Spleen (tissue), 7 donors: ENCODE data around the gene TTC29.

ENCODE experiments used
- CTCF ChIP-seq, 11 experiments: fragments of 200-600 bp in 7 of 11; fragments of 450-650 bp in 4 of 11; sonication (generic) in 4 of 11; IDR thresholded peaks in 8 of 11; conservative IDR thresholded peaks in 3 of 11; 1 replicate in 7 of 11; 2 replicates in 4 of 11; pipeline versions ENCODE4 v1.4.0 to v1.8.0; 2016 to 2021; ENCODE audit warnings: antibody characterized with exemption in 11 of 11, inconsistent platforms in 4 of 11, mild to moderate bottlenecking in 1 of 11
- POLR2A ChIP-seq, 3 donors: fragments of 450-650 bp; IDR thresholded peaks; one replicate each; pipeline ENCODE4 v1.5.1; 2017; ENCODE audit warnings: antibody characterized with exemption in 3 of 3, mild to moderate bottlenecking in 1 of 3
- POLR2AphosphoS5 ChIP-seq, 3 donors: sonication (generic); formaldehyde crosslinking; IDR thresholded peaks; one replicate each; pipeline ENCODE4 v1.5.1; 2017; ENCODE audit warnings: antibody characterized with exemption in 3 of 3
- donor health status: DM: no; HTN: no; CAD: no; lungs with moderate emphysema.
- donor health status: DM: no; HTN: no; CAD: no.
- donor health status: DM: no; HTN: no; CAD: no.

- TF ChIP-seq POLR2AphosphoS5 (IDR thresholded peaks at IDR 0.05) (no peak), CTCF (IDR thresholded peaks at IDR 0.05 in 8 of 11, conservative IDR thresholded peaks at IDR 0.05 in 3 of 11) (no peak), POLR2A (IDR thresholded peaks at IDR 0.05) (no peak)
These were observed 98.8 kb downstream of the TTC29 start for GRCh38 chr4:146846882-146847281.
